GM18873 (cell line): ENCODE measurements around the gene ITSN2.
"Not testable (repeated sequence)": the region's sequence is repeated elsewhere in the genome, so short reads cannot be mapped to it uniquely, and the experiment has no call there.

Source experiments
- ATAC-seq: cut with Tn5 transposase; IDR thresholded peaks from one replicate; pipeline ENCODE4 v1.9.1; 2021; ENCODE audit warnings: mild to moderate bottlenecking, moderate library complexity, moderate number of reproducible peaks; ENCODE audit not compliant: unreplicated experiment, low FRiP score

ITSN2 gene

DNA sequence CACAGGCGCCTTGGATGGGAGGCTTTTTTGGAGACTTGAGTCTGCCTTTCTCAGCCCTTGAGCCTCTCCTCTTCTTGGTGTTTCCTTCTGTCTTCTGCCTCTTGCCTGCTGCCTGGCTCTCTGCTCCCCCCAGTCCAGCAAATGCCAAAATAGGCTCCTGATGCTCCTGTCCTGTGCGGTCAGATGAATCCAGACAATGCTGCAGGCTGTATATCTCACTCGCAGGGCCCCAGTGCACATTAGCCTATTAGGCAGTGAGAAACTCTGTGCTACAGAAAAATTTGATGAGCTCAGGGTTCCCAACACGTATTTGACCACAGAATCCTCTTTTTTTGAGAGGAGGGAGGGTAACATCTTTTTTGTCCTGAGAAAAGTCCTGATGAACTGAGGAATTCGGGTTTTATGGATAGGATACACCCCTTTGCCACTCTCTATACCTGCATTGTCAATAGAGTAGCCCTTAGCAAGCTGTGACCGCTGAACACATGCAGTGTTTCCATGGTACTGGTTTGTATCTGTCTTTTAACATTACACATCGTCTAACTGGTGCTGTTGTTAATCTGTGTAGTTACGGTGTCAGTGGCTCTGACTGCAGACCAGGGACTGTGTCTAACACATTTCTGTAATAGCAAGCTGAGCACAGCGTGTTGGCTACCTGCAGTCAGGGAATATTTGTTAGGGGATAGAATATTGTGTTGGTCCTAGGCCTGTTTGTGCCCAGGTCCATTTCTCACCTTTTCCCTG, 134.7 kb downstream of the ITSN2 start:
- no peak for ATAC-seq

DNA sequence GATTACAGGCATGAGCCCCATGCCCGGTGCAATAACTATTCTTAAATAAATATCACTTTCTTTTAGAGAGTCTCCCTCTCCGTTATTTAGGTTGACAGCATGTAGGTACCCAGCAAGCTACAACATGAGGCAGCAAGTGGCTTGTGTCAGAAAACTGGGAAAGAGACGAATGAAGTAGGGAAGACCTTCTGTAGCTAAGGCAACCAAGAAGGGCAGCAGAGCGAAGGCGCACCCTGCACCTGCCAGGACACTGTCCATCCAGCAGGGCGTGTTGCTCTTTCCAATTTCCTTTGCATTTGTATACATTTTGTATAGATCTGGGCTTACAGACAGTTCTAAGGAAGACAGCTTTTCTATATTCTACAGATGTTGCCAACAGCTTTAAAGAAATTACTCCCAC, 137.4 kb downstream of the ITSN2 start:
- no peak for ATAC-seq

DNA sequence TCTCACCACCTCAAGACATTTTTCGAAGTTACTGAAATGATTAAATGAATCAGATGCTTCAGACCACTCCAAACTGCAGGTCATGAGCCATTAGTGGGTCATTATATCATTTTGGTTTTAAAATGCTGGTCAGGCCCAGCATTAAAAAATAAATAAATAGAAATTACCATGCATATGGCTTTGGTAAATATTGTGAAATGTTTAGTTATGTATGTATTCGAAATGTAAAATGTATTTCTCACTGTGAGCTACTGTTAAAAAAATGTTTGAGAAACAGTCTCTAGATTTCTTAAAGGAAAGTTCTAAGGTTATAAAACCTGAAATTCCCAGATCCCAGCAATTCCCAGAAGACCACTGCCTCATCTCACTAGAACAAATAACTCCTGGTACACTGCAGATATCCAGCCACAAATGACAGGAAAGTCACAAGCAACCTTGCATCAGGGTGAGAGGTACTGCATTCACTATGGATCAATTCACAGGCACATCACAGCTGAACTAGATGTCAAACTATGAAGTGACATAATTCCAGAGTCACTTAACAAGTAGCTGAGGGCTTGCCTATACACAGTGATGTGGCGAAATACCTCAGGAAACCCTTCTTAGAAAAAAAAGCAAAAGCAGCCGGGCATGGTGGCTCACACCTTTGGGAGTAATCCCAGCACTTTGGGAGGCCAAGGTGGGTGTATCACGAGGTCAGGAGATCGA, 138.8 kb downstream of the ITSN2 start:
- ATAC-seq: no peak

DNA sequence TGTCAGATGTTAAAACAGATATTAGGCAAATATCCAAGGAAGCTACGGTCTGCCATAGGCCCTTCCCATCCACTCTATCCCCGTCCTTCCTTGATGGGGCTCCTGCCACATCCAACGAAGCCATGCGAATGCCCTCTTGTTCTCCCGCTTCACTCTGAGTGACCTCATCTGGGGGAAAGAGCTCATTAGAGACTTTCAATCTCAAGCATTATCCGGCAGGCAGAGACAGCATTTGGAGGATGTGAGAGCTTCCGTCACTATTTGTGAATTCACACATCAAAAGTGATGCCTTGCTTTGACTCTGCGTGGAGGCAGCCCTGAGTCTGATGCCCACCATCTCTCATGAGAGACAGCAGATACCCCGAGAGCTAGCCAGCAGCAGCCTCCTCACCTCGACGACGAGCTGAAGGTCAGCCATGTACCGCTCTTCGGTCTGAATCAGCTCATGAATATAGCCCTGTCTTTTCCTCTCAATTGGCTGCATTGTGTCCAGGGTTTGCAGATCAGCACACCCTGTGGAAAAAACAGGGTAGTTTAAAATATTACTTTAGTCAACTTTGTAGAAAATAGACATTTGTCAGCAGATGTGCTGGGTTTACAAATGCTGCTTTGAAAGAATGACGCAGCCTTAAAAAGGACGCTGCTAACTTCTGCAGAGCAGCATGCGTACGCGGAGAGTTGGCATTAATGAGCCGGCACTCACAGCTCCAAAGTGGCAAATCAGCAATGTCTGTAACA, 139.6 kb downstream of the ITSN2 start:
- no peak for ATAC-seq

DNA sequence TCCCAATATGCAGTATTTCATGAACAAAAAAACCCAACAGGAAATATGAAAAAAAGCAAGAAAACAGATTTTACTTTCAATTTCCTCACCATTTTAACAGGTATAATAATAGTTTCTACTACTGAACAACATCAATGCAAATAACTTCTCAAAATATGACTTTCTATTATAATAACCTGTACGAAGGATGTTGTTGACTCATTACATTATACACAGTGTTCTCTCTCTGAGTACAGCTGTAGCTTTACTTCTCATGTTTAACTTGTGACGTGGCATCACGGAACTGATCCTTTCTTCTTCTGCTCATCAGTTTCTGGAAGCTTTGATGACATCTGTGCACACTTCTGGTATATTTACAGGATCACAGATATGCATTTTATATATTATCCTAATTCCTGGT, 145.5 kb downstream of the ITSN2 start:
- peak; percentile 86 for ATAC-seq

DNA sequence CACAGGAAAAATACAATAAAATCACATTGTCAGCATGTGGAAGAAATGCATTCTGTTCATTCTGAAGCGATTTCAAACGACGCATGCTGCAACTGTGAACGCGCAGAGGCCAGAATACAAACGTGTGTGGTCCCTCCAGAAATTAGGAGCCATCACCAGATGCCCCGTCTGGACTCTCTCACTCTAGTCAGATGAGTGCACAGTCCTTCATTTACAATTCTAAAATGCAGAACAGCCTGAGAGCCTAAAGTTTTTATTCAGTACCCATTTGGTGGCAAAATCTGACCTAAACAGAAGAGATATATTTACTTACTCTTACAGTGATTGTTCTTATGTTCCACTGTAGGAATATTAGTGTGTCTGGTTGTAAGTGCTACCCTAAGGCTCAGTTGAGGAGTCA, 148.9 kb downstream of the ITSN2 start:
- ATAC-seq: no peak

DNA sequence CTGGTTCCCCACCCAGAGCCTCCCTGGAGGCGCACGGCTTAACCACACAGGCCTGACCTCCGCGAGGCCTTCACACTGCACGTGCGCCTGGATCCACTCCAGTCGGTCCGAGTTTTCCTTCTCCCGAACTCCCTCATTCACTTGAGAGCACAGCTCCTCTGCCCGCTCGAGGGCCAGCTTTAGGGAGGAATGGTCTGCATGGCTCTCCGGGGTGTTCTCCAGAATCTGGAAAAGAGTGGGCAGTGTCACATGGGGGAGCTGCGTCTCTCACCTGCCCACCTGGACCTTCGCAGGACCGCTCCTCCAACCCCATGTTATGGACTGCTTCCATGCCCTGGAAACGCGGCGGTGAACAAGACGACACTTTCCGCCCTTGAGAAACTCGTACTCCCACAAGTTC, 149.6 kb downstream of the ITSN2 start:
- ATAC-seq: no peak

DNA sequence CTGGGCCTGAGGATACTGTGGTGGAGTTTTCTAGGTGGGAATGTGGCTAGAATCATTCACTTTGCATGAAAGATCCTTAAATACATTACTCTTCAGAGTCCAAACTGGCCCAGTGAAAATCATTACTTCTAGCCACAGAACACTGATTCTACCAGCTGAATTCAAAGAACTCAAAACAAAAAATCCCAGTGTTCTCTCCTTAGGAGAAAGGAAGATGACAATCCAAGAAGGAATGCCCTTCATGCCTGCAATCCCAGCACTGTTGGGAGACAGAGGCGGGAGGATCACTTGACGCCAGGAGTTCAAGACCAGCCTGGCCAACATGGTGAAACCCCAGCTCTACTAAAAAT, 150.3 kb downstream of the ITSN2 start:
- no peak for ATAC-seq

DNA sequence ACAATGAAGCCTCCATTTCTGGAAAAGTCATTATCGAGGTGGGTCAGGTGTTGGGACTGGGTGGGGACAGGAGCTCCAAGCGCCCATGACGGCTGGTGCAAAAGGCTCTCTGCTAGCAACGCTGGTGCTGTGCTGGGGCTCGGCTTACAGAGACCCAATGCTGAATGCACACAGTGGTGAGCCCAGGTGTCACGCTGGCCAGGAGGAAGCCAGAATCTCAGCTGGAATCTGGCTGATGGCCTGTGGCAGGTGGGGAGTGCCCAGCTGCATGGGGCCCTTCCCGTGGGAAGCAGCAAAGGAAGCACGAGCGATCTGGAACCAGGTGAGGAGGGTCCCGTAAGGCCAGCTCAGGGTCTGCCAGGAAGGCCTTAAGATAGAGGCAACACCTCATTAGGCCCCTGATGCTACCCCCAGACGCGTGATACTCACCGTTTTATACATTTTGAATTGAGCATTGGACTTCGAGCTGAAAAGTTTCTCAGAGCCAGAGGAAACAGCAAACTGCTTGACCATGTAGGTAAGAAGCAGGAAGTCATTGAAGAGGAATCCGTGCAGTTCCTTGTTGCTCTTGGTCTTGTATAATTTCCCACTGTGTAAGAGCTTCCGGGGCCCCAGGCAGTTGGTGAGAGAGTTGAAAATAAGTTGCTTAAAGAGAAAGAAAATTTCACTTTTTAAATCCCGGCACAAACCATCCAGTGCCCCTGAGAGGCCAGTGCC, 150.8 kb downstream of the ITSN2 start:
- ATAC-seq: no peak

DNA sequence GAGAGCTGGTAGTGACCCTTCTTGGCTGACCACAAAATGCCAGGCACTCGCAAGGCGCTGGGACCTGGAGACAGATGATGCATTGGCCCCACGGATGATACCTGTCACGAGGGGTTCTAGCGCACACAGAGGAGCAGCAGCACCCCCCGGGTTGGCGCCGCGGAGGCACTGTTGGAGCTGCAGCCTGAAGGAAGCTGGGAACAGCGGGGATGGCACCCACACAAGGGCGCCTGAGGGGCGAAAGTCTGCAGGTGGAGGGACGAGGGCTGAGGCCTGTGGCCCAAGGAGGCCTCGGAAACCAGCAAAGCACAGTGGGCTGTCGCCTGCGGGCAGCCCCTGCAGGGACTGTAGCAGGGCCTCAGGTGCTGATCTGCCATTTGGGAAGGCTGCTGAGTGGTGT, 151.8 kb downstream of the ITSN2 start:
- no peak for ATAC-seq

DNA sequence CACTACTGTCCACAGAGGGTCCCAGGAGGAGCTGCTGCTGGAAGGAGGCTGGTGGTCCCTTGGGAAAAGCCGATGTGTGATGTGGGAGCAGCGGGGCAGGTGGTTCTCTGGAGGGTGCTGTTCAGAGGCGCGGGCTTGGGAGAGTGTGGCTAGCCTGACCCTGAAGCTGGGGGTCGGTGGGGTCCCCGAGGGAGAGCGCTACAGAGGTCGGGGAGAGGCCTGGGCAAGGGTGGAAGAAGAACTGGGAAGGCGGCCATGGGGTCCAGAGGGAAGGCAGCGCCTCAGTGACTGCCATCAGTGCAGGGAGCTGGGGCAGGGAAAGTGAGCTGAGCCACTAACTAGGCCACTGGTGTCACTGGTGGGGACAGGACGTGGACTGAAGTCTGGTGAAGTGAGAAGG, 153.0 kb downstream of the ITSN2 start:
- no peak for ATAC-seq

DNA sequence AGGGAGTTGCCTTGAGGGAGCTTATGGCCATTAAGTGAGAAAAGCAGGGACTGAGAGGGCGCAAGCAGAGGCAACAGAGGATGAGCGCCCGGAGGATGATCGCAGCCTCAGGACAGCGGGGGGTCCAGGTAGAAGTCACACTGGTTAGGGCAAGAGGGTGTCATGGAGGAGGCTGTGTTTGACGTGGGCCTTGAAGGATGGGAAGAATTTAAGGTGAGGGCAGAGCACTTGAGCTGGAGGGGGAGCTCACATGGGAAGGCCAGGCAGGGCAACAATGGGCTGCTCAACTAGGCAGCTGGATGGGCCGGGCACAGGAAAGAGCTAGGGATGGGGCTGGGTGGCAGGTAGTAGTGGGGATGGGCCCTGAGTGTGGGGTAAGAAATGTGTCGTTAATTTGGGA, 153.6 kb downstream of the ITSN2 start:
- ATAC-seq: no peak

DNA sequence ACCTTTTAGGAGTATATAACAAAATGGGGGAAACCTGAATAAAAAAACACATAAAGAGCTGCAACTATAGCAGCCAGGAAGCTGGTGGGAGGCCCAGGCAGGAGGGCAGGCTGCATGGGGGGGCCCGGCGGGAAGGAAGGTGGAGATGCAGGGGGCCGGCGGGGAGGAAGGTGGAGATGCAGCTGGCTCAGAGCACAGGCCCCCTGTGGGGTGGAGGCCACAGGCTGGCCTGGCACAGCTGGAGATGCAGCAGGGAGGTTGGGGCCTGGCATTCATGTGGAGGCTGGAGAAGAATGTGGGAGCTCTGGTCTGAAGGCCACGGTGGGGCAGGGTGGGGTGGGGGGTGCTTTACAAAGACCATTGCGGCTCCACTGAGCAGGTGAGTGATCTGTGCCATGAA, 154.1 kb downstream of the ITSN2 start:
- no peak for ATAC-seq

DNA sequence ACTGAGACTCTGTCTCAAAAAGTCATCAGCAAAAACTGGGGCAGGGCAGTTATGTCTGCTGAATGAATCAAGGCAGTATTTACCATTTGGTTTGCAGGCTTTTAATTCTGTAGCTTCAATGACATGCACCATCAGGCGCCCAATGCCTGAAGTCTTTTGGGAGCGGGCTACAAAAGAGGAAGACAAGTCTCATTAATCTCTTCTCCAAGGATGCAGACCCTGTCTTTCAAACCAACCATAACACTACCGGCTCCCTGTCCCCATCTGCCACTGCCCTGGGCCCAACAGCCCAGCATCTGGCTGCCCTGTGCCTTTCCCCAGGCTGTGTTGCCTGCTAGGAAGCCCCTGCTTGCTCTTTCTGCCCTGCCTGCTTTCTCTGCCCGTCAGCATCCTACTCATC, 155.2 kb downstream of the ITSN2 start:
- no peak for ATAC-seq

DNA sequence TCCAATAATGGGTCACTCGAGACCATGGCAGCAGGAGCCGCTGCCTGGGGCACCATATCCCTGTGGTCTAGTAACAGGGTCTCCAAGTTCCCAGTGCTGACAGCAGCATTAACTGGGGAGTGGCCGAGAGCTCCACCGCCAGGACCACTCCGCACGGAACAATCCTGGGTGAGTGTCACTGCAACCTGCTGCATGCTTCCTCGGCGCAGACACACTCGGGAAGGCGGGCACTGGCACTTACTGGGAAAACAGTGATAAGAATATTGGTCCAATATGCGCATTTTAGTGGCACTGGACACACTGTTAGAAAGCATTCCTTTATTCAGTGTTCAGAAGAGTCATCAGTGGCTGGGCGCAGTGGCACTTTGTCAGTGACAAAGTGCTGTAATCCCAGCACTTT, 155.8 kb downstream of the ITSN2 start:
- ATAC-seq: no peak

DNA sequence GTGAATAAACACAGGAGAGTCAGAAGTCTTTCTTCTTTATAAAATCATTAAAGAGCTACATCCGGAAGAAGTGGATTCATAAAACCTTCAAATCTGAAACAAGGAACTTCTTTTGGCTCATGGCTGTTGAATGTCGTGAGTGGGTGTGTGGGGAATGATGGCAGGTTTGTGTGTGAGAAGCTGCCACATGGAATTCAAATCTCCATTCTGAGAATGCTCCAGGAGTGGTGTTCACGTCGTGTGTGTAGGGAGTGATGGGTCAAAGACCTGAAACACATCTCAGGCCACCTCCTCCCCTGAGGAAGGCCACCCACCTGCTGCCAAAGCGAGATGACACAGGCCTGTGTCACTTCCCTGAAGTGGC, 156.6 kb downstream of the ITSN2 start:
- no peak for ATAC-seq

DNA sequence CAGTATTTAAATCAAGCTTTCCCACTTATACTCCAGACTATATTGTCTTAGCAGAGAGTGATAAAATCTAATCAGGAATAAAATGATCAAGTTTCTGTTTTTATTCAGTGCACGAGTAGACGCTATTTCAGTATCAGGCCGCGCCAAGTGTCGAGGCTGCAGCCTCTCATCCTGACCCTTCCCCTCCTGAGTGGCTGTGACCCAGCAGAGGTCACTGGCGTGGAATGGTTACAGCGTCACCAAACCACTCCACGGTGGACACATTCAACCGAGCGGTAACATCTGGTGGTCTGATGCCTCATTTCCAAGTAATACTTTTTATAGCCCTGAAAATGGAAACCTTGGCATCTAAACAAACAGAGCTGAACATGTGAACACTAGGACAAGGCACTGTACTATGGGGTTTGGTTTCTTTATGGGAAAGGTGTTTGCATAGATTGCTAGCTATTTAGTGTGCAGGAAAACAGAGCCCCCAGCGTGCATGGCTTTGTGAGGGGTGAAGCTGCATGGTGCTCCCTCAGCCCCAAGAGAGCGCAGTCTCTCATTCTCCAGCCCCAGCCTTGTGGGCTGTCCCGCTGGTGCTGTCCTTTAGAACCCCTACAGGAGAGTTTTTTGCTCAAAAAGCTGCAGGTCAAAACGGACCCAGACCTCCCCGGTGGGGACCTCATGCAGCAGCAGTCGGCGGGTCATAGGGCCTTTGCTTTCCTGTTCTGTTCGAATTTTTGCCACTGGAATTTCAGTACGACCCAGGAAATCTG, 157.1 kb downstream of the ITSN2 start:
- ATAC-seq: no peak

DNA sequence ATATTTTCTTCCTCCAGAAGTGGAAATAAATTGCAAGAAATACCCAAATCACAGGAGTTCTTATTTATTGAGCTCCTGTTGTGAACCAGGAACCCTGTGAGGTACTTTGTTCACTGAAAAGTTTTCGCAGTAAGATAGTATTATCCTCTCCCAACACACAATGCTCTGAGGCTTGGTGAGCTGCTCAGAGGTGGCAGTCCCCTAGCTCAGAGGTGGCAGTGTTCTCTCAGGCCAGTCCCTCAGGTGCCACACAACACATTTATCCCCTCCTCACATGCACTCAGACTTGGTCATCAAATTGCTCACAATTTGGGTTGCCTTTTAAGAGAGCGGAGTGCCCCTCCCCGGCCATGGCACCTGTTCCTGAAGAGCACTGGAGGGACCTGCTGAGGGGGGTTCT, 159.5 kb downstream of the ITSN2 start:
- no peak for ATAC-seq

DNA sequence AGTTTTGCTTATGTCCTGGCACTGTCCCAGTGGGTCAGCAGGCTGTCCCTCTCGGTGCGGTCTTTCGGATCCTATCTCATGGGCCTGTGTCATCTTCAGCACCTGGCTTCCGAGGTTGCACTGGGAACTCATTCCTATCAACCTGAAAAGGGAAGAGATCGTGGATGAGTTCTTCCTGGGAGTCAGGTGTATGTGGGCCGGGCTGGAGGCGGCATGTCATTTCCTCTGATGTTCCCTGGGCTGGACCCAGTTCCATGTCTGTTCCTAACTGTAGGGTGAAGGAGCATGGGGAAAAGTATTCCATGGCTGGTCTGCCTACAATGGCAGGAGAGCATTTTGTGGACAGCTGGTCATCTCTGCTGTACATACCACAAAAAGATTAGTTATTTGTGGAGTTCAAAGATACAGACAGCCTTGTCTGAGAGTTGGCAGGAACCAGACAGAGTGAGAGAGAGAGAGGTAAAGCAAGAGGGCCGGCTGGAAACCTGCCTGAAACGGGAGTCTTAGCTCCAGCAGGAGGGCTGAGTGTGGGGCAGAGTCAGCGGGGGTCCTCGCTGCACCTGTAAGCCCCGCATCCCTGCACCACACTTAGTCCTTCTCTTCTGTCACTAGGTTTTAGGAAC, 160.3 kb downstream of the ITSN2 start:
- ATAC-seq: no peak

DNA sequence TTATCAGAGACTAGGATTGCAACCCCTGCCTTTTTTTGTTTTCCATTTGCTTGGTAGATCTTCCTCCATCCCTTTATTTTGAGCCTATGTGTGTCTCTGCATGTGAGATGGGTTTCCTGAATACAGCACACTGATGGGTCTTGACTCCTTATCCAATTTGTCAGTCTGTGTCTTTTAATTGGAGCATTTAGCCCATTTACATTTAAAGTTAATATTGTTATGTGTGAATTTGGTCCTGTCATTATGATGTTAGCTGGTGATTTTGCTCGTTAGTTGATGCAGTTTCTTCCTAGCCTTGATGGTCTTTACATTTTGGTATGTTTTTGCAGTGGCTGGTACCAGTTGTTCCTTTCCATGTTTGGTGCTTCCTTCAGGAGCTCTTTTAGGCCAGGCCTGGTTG, 163.1 kb downstream of the ITSN2 start:
- not testable (repeated sequence) for ATAC-seq
